Sigmoid colon (tissue), 4 donors: Measurements from ENCODE around the gene MIEF1.

Source experiments
- CTCF ChIP-seq, 4 experiments: fragments of 450-650 bp in 3 of 4; fragments of 200-600 bp in 1 of 4; IDR thresholded peaks; one replicate each; pipeline ENCODE4 v1.5.1; 2016 to 2019; ENCODE audit warnings: antibody characterized with exemption in 4 of 4, mild to moderate bottlenecking in 3 of 4, moderate library complexity in 2 of 4
- EP300 ChIP-seq, 4 donors: sonication (generic); formaldehyde crosslinking; IDR thresholded peaks; one replicate each; pipeline ENCODE4 v1.6.1; 2017; ENCODE audit warnings: antibody characterized with exemption in 4 of 4
- POLR2A ChIP-seq, 2 donors: fragments of 450-650 bp; IDR thresholded peaks; one replicate each; pipeline ENCODE4 v1.6.1; 2016; ENCODE audit warnings: antibody characterized with exemption in 2 of 2, mild to moderate bottlenecking in 2 of 2, moderate library complexity in 2 of 2
- POLR2AphosphoS5 ChIP-seq, 4 donors: sonication (generic); formaldehyde crosslinking; IDR thresholded peaks; one replicate each; pipeline ENCODE4 v1.6.1; 2017; ENCODE audit warnings: antibody characterized with exemption in 4 of 4

- TF ChIP-seq CTCF (IDR thresholded peaks at IDR 0.05) (no peak), POLR2AphosphoS5 (IDR thresholded peaks at IDR 0.05) (no peak), POLR2A (IDR thresholded peaks at IDR 0.05) (no peak), EP300 (IDR thresholded peaks at IDR 0.05) (no peak)
These were observed 14.1 kb upstream of the MIEF1 start for GRCh38 chr22:39487826-39488520.
